Mesodermal cell (in vitro differentiated cells): ENCODE measurements around the gene DNAJB13. TPM values are rescaled to one million over a fixed set of nuclear protein-coding genes. Genes with fewer than 3 reads are reported as not detected.

ENCODE experiments used
- H3K27ac ChIP-seq: 2 replicates; pipeline ENCODE4 v1.7.0; 2013; ENCODE audit warnings: mild to moderate bottlenecking, low read depth, low read length, moderate library complexity; ENCODE audit not compliant: severe bottlenecking
- H3K36me3 ChIP-seq: 2 replicates; pipeline ENCODE4 v1.7.1; 2013; ENCODE audit warnings: mild to moderate bottlenecking, low read length, moderate library complexity; ENCODE audit not compliant: control insufficient read depth, insufficient read depth
- H3K4me1 ChIP-seq: one replicate; pipeline ENCODE4 v1.7.1; 2013; ENCODE audit warnings: mild to moderate bottlenecking, low read length; ENCODE audit not compliant: insufficient read depth, control insufficient read depth, poor library complexity, severe bottlenecking
- H3K4me3 ChIP-seq: 2 replicates; pipeline ENCODE4 v1.7.0; 2013; ENCODE audit warnings: low read length, control low read depth, mild to moderate bottlenecking; ENCODE audit not compliant: insufficient read depth, poor library complexity, severe bottlenecking; ENCODE audit errors: extremely low read depth
- H3K9me3 ChIP-seq: 2 replicates; pipeline ENCODE4 v1.7.1; 2013; ENCODE audit warnings: mild to moderate bottlenecking, low read length, moderate library complexity; ENCODE audit not compliant: control insufficient read depth
- WGBS, 2 experiments: methylation state at CpG; one replicate each; pipeline ENCODE4 v1.1.5; 2013; ENCODE audit warnings: missing lambda C conversion rate in 2 of 2; ENCODE audit not compliant: insufficient coverage in 2 of 2; 5-methylcytosine and 5-hydroxymethylcytosine counted together
- polyA plus RNA-seq, 2 experiments: library from polyadenylated mRNA; stranded (reverse); fragments of 50-300 nt; gene quantifications; one replicate each; pipeline ENCODE4 v1.2.3, GENCODE V29; 2013

The DNAJB13 gene
- 0.59 TPM for polyA plus RNA-seq (2013, experiment 1 of 2)
- polyA plus RNA-seq (2013, experiment 2 of 2), result not detected

GRCh38 chr11:73950869-73951710 lies at the start of gene DNAJB13:
DNAJB13 (plus strand) TSS chr11:73951026; CDS start chr11:73951070, 44 bp downstream.
- Histone ChIP-seq H3K4me3 (no peak within 1 kb of the TSS), H3K9me3 (peaks cover 6% of the 10 kb centered on the region), H3K27ac (no peak within 1 kb of the TSS), H3K36me3 (no peaks in the 10 kb centered on the region), H3K4me1 (peaks cover under 1% of the 10 kb centered on the region)
- 69 to 79% methylated on average over 10 to 11 of the region's 12 CpGs for WGBS, 2 experiments

GRCh38 chr11:73902303-73902702 lies 48.5 kb upstream of the DNAJB13 start:
- no peaks in the 10 kb centered on the region for H3K9me3 ChIP-seq
- no peak overlapping the region for H3K27ac ChIP-seq
- no peaks in the 10 kb centered on the region for H3K4me1 ChIP-seq
- 89 to 100% methylated on average over 1 of the region's 1 CpG for WGBS, 2 experiments
- H3K36me3 ChIP-seq, result peaks cover 29% of the 10 kb centered on the region
- no peak overlapping the region for H3K4me3 ChIP-seq

DNA sequence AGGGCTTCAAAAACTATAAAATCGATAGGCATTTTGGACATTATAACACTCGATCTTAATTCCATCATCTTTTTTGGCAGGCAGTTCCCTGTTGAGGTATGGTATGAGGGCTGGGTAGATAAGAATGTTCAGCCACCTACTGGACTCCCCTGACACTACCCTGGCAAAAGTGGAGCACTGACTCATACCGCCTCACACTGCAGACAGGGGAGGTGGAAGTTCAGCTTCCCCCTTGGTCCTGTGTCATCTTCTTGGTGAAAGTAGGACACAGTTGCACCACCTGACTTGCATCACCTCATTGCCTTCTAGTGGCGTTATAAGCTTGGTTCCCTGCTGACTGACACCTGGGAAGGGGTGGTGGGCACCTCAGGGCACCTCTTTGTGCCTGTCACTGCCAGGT lies 43.6 kb upstream of the DNAJB13 start:
- Histone ChIP-seq H3K4me1 (no peaks in the 10 kb centered on the region), H3K27ac (no peak overlapping the region), H3K9me3 (no peaks in the 10 kb centered on the region), H3K4me3 (no peak overlapping the region), H3K36me3 (peaks cover 25% of the 10 kb centered on the region)
- 80 to 100% methylated on average over 1 of the region's 4 CpGs for WGBS, 2 experiments

- H3K4me3 ChIP-seq, result no peak overlapping the region
- H3K36me3 ChIP-seq, result peaks cover 30% of the 10 kb centered on the region
- no peak overlapping the region for H3K27ac ChIP-seq
- no peaks in the 10 kb centered on the region for H3K9me3 ChIP-seq
- no peaks in the 10 kb centered on the region for H3K4me1 ChIP-seq
- 94 to 96% methylated on average over 2 of the region's 2 CpGs for WGBS, 2 experiments
Measured at GRCh38 chr11:73912026-73912425, 38.8 kb upstream of the DNAJB13 start.

- Histone ChIP-seq H3K4me1 (no peaks in the 10 kb centered on the region), H3K36me3 (peaks cover 39% of the 10 kb centered on the region), H3K27ac (no peak overlapping the region), H3K9me3 (no peaks in the 10 kb centered on the region), H3K4me3 (no peak overlapping the region)
Measured at GRCh38 chr11:73913472-73913871, 37.4 kb upstream of the DNAJB13 start.

DNA sequence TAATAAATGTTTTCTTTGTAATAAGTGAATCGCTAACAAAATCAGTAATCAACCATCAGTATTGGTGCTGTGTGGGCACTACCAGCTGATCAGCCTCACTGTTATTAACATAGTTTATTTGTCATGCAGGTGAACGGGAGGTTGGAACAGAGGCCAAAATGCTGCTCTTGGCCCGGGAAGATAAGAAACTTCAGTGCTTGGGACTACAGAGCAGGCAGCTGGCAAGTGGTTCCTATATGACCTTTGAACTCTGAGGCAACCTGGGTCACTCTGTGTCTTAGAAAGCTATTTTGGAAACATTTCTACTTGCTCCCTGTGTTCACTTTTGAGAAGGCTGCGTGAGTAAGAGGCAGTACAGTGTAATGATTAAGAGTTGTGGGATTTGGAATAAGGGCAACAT lies 36.5 kb upstream of the DNAJB13 start:
- H3K4me3 ChIP-seq, result no peak overlapping the region
- H3K36me3 ChIP-seq, result peaks cover 47% of the 10 kb centered on the region
- H3K27ac ChIP-seq, result no peak overlapping the region
- 85 to 96% methylated on average over 3 of the region's 4 CpGs for WGBS, 2 experiments
- no peaks in the 10 kb centered on the region for H3K4me1 ChIP-seq
- H3K9me3 ChIP-seq, result no peaks in the 10 kb centered on the region

DNA sequence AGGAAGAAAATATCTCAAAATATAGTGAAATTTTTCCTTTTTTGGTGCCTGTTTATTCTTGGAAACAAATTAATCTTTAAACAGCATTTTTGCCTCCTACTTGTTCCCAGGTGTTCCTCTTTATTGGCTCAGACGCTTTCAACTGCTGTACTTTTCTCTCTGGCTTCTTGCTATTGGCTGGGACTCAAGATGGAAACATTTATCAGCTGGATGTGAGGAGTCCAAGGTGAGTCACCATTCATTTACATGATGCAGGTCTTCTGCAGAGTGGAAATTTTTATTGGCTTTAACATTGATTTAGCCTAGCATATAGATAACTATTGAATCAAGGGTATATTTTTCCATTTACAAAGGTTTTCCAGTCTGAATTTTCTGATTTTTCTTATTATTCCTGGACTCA lies 34.4 kb upstream of the DNAJB13 start:
- Histone ChIP-seq H3K9me3 (no peaks in the 10 kb centered on the region), H3K27ac (no peak overlapping the region), H3K4me1 (no peaks in the 10 kb centered on the region), H3K4me3 (no peak overlapping the region), H3K36me3 (peaks cover 41% of the 10 kb centered on the region)
- no CpG with 5 or more reads among the region's 1 CpG for WGBS, 2 experiments

GRCh38 chr11:73921180-73921579 lies 29.6 kb upstream of the DNAJB13 start:
- 100% methylated on average over 3 of the region's 4 CpGs for WGBS, 2 experiments
- Histone ChIP-seq H3K4me3 (no peak overlapping the region), H3K4me1 (no peaks in the 10 kb centered on the region), H3K9me3 (no peaks in the 10 kb centered on the region), H3K36me3 (peaks cover 47% of the 10 kb centered on the region), H3K27ac (no peak overlapping the region)

- Histone ChIP-seq H3K36me3 (peaks cover 58% of the 10 kb centered on the region), H3K4me1 (no peaks in the 10 kb centered on the region), H3K4me3 (no peak overlapping the region), H3K9me3 (no peaks in the 10 kb centered on the region), H3K27ac (no peak overlapping the region)
- WGBS, 2 experiments, result no CpG with 5 or more reads among the region's 2 CpGs
Measured at GRCh38 chr11:73929388-73929787, 21.4 kb upstream of the DNAJB13 start.

DNA sequence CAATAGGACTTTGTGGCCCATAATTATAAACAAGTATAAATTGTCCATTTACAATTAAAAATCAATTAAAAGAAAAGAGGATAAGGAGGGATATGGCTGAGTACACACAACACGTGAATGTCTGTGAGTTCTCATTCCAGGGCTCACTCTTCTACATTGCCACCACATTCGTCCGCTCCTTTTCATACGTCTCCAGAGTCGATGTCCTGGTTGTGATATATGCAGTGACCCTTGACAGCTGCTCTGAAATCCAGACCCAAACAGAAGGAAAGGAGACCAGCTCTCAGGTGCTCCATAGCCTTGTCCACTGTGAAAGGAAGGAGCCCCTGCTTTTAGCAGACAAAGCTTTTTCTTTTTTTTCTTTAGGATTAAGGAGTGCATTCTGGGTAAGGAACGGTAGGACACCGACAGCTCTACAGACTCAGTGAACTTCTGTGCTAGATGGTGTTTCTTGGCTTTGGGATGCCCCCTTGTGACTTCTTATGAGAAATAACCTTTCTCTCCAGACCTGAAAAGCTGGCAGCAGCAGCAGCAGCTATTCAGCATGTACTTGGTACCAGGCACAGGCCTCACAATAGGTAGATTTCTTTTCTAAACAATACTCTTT lies 19.7 kb upstream of the DNAJB13 start:
- H3K36me3 ChIP-seq, result peaks cover 50% of the 10 kb centered on the region
- H3K9me3 ChIP-seq, result no peaks in the 10 kb centered on the region
- H3K4me3 ChIP-seq, result no peak overlapping the region
- H3K4me1 ChIP-seq, result no peaks in the 10 kb centered on the region
- H3K27ac ChIP-seq, result no peak overlapping the region
- WGBS, 2 experiments, result 46 to 94% methylated on average over 4 of the region's 7 CpGs

GRCh38 chr11:73931951-73932350 lies 18.9 kb upstream of the DNAJB13 start:
- Histone ChIP-seq H3K4me3 (no peak overlapping the region), H3K9me3 (no peaks in the 10 kb centered on the region)
- WGBS, 2 experiments, result 88 to 89% methylated on average over 4 to 6 of the region's 6 CpGs

More at GRCh38 chr11:73931951-73932350, 18.9 kb upstream of the DNAJB13 start:
- H3K36me3 ChIP-seq, result peaks cover 43% of the 10 kb centered on the region
- no peaks in the 10 kb centered on the region for H3K4me1 ChIP-seq
- H3K27ac ChIP-seq, result no peak overlapping the region
